GM12892 (cell line): ENCODE measurements around the gene PPP1R2.

Source experiments
- POLR2A ChIP-seq: IDR thresholded peaks from 2 replicates; pipeline ENCODE4 v1.6.1; 2011; ENCODE audit warnings: low read depth, low read length, control low read depth
- POLR2AphosphoS5 ChIP-seq: IDR thresholded peaks from 2 replicates; pipeline ENCODE4 v1.6.1; 2011; ENCODE audit warnings: low read depth, low read length, control low read depth

DNA sequence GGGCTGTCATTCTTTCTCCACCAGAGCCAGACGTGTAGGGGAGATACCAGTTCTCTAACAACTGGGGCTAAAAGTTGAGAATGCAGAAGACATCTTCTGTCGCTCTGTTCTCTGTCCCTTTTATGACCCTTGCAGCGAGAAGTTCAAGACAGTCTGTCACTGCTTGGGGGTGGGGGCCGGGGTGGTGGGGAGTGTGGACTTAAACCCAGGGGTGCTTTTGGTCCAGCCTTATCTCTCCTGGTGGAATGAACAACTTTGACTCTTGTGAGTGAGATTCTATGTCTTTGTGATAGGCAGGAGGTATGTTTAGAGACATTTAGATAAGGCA lies 41.4 kb upstream of the PPP1R2 start:
- TF ChIP-seq POLR2A (no peak), POLR2AphosphoS5 (no peak)
